SK-N-MC (cell line): ENCODE data around the gene JMJD8.

ENCODE experiments used
- DNase-seq: peaks from one replicate; pipeline ENCODE4 v3.0.0-alpha.2; 2011; ENCODE audit warnings: low read depth, low spot score
- H3K27ac ChIP-seq: fragments of 200-600 bp; sonication (generic); 2 replicates; pipeline ENCODE4 v1.5.1; 2016; ENCODE audit warnings: mixed run types
- H3K36me3 ChIP-seq: fragments of 200-600 bp; sonication (generic); 2 replicates; pipeline ENCODE4 v1.6.1; 2017; ENCODE audit warnings: antibody characterized with exemption, low read length, mixed read lengths; ENCODE audit not compliant: insufficient read depth
- H3K4me3 ChIP-seq: fragments of 200-600 bp; sonication (generic); 2 replicates; pipeline ENCODE4 v1.5.1; 2016
- H3K9ac ChIP-seq: fragments of 200-600 bp; sonication (generic); 2 replicates; pipeline ENCODE4 v1.8.0; 2017; ENCODE audit warnings: mixed run types, mixed read lengths; ENCODE audit not compliant: insufficient read length
- H3K9me3 ChIP-seq: fragments of 200-600 bp; sonication (generic); 2 replicates; pipeline ENCODE4 v1.6.1; 2017; ENCODE audit warnings: low read depth, mild to moderate bottlenecking, antibody characterized with exemption, low read length, moderate library complexity, mixed read lengths
- EZH2 ChIP-seq: fragments of 200-600 bp; sonication (generic); IDR thresholded peaks from one replicate; pipeline ENCODE4 v1.6.1; 2017; ENCODE audit warnings: antibody characterized with exemption
- FOXP2 ChIP-seq: optimal IDR thresholded peaks from 2 replicates; pipeline ENCODE3; 2011; ENCODE audit warnings: mild to moderate bottlenecking, moderate library complexity; ENCODE audit not compliant: insufficient read depth; ENCODE audit errors: extremely low read length, control extremely low read depth
- POLR2AphosphoS5 ChIP-seq: IDR thresholded peaks from 2 replicates; pipeline ENCODE4 v1.6.1; 2012; ENCODE audit warnings: mild to moderate bottlenecking, low read depth, low read length, borderline replicate concordance

The JMJD8 gene

DNA sequence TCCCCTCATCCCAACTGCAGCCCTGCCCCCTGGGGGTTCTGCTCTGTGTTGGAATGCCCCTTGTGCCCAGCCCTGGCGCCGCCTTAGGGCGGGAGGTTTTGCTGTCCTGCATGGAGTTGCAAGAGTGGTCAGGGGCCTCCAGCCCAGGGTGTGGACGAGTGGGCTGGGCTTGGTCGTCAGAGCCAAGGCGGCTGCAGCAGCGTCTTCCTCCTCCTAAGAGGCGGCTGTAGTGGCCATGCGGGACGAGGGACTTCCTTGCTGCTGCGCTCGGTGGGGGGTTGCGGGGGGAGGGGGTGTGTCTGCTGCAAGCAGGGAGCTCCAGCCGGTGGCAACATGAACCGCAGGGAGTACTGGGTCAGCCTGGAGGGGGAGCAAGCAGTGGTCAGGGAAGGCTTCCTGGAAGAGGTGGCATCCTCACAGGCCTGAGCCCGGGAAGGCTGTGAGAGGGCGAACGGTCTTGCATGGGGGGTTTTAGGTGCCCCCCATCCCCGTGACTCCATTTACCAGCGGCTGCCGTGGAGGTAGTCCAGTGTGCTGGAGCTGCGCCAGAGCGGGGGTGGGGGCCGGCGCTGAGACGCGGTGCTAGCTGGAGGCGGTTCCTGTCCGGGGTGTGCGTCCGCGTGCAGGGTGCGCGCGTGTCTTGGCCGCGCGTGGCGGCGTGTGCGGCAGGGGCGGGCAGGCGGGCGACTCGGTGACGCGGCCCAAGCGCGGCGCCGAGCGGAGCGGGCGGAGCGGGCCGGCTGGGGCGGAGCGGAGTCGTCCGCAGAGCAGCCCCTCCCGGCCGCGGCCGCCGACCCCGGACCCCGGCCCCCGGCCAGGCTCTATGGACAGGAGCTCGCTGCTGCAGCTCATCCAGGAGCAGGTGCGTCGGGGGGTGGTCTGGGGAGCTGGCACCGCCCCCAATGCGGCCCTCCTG is 8.9 kb downstream of the JMJD8 start, which contains the start of gene RHBDL1:
Gene RHBDL1, plus strand, starts transcription at position 704 of the 916 bp plus-strand sequence. Its CDS starts 120 bp downstream, at position 824.
- TF ChIP-seq EZH2 (no peak), FOXP2 (no peak), POLR2AphosphoS5 (no peak)
- Histone ChIP-seq H3K27ac (no peak within 1 kb of the TSS), H3K4me3 (peak within 1 kb of the TSS; percentile 45; the same call in 1 of the 2 replicates), H3K9me3 (no peaks in the 10 kb centered on the region), H3K36me3 (peaks cover 37% of the 10 kb centered on the region; the same call in 1 of the 2 replicates), H3K9ac (no peak within 1 kb of the TSS)
- no peak for DNase-seq

DNA sequence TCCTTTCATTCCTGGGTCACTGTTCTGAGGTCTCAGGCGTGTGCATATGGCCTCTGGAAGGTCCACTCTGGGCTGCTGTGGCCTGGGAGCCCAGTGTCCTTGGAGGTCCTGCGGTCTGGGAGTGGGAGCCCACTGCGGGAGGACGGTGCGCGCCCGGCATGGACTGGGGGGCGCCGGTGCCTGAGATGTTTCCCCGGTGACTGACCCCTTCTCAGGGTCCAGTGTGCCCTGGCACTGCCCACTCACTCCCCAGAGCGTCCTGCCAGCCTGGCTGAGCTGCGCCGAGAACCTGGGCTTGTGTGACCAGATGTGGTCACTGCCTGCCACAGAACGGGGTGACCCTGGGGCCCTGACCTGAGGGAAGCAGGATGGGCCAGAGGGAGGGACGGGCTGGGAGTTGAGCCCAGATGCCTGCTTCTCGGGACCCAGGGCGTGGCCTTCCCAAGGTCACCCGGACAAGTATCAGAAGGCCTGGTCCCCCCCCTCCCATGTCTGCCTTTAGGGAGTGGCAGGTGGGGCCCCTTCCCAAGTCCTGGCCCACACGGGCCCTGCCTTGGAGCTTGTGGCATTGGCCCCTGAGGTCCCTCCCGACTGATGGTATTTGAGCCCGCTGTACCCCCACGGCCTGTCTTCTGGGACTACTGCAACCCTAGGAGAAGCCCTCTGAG is 9.8 kb downstream of the JMJD8 start:
- Histone ChIP-seq H3K9ac (no peak overlapping the region), H3K9me3 (no peaks in the 10 kb centered on the region), H3K36me3 (peaks cover 46% of the 10 kb centered on the region; the same call in 1 of the 2 replicates), H3K4me3 (no peak overlapping the region), H3K27ac (0 out of 2 replicates have a peak overlapping the region, but pooled peaks have one; percentile 8)
- DNase-seq = no peak
- TF ChIP-seq FOXP2 = no peak
- no peak; the same call in 1 of the 2 replicates for TF ChIP-seq POLR2AphosphoS5
- TF ChIP-seq EZH2 = no peak

DNA sequence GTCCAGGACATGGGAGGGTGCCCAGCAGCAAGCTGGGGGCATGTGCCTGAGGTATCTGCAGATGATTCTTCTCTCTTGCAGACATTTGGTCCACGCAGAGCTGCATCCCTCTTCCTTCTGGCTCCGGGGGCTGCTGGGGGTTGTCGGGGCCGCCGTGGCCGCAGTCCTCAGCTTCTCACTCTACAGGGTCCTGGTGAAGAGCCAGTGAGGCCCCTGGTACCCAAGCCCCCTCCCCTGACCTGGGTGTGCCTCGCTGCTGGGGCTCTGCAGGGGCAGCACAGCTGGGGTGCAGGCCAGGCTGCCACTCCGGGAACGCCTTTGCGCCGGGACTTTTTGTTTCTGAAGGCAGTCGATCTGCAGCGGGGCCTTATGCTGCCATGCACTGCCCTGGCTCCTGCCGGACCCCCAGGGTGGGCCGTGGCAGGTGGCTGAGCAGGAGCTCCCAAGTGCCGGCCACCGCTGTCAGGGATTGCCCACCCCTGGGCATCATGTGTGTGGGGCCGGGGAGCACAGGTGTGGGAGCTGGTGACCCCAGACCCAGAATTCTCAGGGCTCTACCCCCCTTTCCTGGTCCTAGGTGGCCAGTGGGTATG is 10.6 kb downstream of the JMJD8 start:
- Histone ChIP-seq H3K9me3 (no peaks in the 10 kb centered on the region), H3K36me3 (peaks cover 49% of the 10 kb centered on the region; the same call in 1 of the 2 replicates), H3K9ac (no peak overlapping the region), H3K27ac (0 out of 2 replicates have a peak overlapping the region, but pooled peaks have one; percentile 8), H3K4me3 (no peak overlapping the region)
- TF ChIP-seq FOXP2 (no peak), EZH2 (no peak), POLR2AphosphoS5 (no peak)
- no peak for DNase-seq

DNA sequence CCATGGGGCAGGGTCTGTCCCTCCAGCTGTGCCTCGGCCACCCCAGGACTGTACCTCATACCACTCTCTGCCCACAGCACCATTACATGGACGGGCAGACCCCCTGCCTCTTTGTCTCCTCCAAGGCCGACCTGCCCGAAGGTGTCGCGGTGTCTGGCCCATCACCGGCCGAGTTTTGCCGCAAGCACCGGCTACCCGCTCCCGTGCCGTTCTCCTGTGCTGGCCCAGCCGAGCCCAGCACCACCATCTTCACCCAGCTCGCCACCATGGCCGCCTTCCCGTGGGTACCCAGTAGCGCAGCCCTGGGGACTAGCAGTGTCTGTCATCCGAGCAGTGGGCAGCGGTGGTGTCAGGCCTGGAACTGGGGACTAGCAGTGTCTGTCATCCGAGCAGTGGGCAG is 11.3 kb downstream of the JMJD8 start:
- no peak for DNase-seq
- Histone ChIP-seq H3K36me3 (peaks cover 49% of the 10 kb centered on the region; the same call in 1 of the 2 replicates), H3K27ac (no peak overlapping the region), H3K4me3 (no peak overlapping the region), H3K9ac (no peak overlapping the region), H3K9me3 (no peaks in the 10 kb centered on the region)
- TF ChIP-seq POLR2AphosphoS5 = no peak
- TF ChIP-seq FOXP2 = no peak
- TF ChIP-seq EZH2 = no peak

DNA sequence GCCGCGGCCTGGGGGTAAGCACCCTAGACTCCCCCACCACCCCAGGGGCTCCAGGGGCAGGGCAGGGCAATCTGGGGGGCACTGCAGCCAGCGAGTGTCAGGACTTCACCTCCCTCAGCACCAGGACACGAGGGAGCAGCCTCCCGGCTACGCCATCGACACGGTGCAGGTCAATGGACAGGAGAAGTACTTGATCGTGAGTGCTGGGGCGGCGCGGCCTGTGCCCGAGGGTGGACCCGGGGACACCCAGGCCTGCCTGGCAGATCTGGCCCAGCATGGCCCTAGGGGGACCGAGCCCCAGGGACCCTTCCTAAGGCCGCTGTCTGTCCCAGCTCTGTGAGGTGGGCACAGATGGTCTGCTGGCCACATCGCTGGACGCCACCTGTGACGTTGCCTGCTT is 11.8 kb downstream of the JMJD8 start:
- peaks cover 49% of the 10 kb centered on the region; the same call in 1 of the 2 replicates for H3K36me3 ChIP-seq
- no peak overlapping the region for H3K27ac ChIP-seq
- DNase-seq = no peak
- H3K9me3 ChIP-seq = no peaks in the 10 kb centered on the region
- no peak overlapping the region for H3K9ac ChIP-seq
- TF ChIP-seq FOXP2 (no peak), POLR2AphosphoS5 (no peak), EZH2 (no peak)
- no peak overlapping the region for H3K4me3 ChIP-seq

DNA sequence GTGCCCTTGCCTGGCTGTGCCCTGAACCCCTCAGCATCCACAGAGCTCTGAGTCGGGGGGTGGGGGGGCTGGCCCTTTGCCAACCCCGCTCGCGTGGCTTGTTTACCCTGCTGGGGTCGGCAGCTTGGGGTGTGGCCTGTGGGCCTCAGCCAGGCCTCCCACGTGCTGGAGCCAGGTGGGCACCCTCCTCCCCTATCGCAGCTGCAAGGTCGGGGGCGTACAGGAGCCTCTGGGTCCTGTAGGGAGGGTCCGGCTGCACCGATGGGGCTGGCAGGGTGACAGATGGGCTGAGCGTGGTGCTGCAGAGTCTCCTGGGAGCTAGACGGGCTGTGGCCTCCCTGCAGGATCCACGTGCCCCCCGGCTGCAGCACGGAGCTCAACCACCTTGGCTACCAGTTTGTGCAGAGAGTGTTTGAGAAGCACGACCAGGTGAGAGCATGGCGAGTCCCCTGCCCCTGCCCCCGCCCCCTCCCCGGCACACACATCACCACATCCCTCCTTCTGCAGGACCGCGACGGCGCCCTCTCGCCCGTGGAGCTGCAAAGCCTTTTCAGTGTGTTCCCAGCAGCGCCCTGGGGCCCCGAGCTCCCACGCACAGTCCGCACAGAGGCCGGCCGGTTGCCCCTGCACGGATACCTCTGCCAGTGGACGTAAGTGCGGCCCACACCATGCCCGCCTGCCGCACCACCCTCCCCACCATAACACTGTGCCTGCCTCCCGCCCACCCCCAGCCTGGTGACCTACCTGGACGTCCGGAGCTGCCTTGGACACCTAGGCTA is 12.6 kb downstream of the JMJD8 start:
- TF ChIP-seq FOXP2 (no peak), EZH2 (no peak), POLR2AphosphoS5 (no peak)
- peaks cover 49% of the 10 kb centered on the region; the same call in 1 of the 2 replicates for H3K36me3 ChIP-seq

DNA sequence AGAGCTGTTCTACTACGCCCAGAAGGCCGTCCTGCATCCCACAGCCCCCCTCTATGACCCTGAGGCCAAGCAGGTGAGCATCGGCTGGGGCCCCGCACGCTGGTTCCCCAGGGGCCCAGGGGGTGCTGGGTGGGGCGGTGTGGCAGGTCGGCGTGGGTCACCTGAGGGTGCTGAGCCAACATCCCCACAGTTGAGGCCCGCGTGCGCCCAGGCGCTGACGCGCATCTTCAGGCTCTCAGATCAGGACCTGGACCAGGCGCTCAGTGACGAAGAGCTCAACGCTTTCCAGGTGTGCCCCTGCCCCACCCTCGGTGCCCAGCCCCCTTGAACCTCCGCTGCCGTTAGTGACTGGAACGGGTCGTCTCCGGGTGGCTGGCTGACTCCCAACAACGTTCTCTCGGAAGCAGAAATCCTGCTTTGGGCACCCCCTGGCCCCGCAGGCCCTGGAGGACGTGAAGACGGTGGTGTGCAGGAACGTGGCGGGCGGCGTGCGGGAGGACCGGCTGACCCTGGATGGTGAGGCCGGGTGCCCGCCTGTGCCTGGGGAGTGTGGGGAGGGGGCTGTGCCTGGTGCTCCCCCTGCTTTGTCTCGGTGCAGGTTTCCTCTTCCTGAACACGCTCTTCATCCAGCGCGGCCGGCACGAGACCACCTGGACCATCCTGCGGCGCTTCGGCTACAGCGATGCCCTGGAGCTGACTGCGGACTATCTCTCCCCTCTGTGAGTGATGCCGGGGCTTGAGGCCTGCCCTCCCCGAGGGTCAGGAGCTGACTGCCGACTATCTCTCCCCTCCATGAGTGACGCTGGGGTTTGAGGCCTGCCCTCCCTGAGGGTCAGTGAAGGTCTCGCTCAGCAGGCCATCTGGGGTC is 13.4 kb downstream of the JMJD8 start:
- DNase-seq = no peak
- no peak for TF ChIP-seq FOXP2
- TF ChIP-seq EZH2 = no peak
- TF ChIP-seq POLR2AphosphoS5 = no peak
- peaks cover 49% of the 10 kb centered on the region; the same call in 1 of the 2 replicates for H3K36me3 ChIP-seq
- H3K4me3 ChIP-seq = no peak overlapping the region
- no peak overlapping the region for H3K9ac ChIP-seq
- no peaks in the 10 kb centered on the region for H3K9me3 ChIP-seq
- H3K27ac ChIP-seq = no peak overlapping the region

More for the DNA sequence above, 12.6 kb downstream of the JMJD8 start:
- Histone ChIP-seq H3K9ac (no peak overlapping the region), H3K27ac (no peak overlapping the region), H3K9me3 (no peaks in the 10 kb centered on the region), H3K4me3 (no peak overlapping the region)
- DNase-seq = no peak
